ENCODE results near the gene CCL17. TPM values are rescaled to one million over a fixed set of nuclear protein-coding genes. Genes with fewer than 3 reads are reported as not detected.
A peak's percentile ranks its signal among the peaks of the same experiment; 100 is the strongest.
"Not testable (repeated sequence)": the region's sequence is repeated elsewhere in the genome, so short reads cannot be mapped to it uniquely, and the experiment has no call there.

The CCL17 gene
- total RNA-seq, 1 donor from 2014 or later = not detected

- Mint-ChIP-seq H3K4me1 (ENCODE audit: unreplicated experiment) (no peaks in the 10 kb centered on the region), H3K4me3 (no peak overlapping the region), H3K36me3 (no peaks in the 10 kb centered on the region), H3K27me3 (peaks cover 7% of the 10 kb centered on the region), H3K27ac (peak overlapping the region; percentile 29), H3K9me3 (no peaks in the 10 kb centered on the region)
- no peak for TF ChIP-seq CTCF (conservative IDR thresholded peaks at IDR 0.05)
- DNase-seq (ENCODE audit: extremely low spot score, unreplicated experiment) = no peak
Measured at GRCh38 chr16:57394444-57394843, 10.1 kb upstream of the CCL17 start.

- no peaks in the 10 kb centered on the region for H3K36me3 Mint-ChIP-seq
- DNase-seq (ENCODE audit: extremely low spot score, unreplicated experiment) = no peak
- no peaks in the 10 kb centered on the region for H3K9me3 Mint-ChIP-seq
- TF ChIP-seq CTCF (conservative IDR thresholded peaks at IDR 0.05) = no peak
- H3K4me3 Mint-ChIP-seq = no peak overlapping the region
- H3K27ac Mint-ChIP-seq = no peak overlapping the region
- no peaks in the 10 kb centered on the region for H3K4me1 Mint-ChIP-seq (ENCODE audit: unreplicated experiment)
- H3K27me3 Mint-ChIP-seq = peaks cover 7% of the 10 kb centered on the region
Measured at GRCh38 chr16:57395026-57395425, 9.5 kb upstream of the CCL17 start.

GRCh38 chr16:57396786-57397185 is 7.8 kb upstream of the CCL17 start:
- H3K27me3 Mint-ChIP-seq = peaks cover 7% of the 10 kb centered on the region
- H3K9me3 Mint-ChIP-seq = no peaks in the 10 kb centered on the region
- no peak for DNase-seq (ENCODE audit: extremely low spot score, unreplicated experiment)
- H3K4me3 Mint-ChIP-seq = no peak overlapping the region
- H3K4me1 Mint-ChIP-seq (ENCODE audit: unreplicated experiment) = no peaks in the 10 kb centered on the region
- TF ChIP-seq CTCF (conservative IDR thresholded peaks at IDR 0.05) = no peak
- no peaks in the 10 kb centered on the region for H3K36me3 Mint-ChIP-seq
- no peak overlapping the region for H3K27ac Mint-ChIP-seq

- not testable (repeated sequence) for H3K27me3 Mint-ChIP-seq; H3K4me1 Mint-ChIP-seq (ENCODE audit: unreplicated experiment); H3K27ac Mint-ChIP-seq; H3K36me3 Mint-ChIP-seq; H3K9me3 Mint-ChIP-seq; DNase-seq (ENCODE audit: extremely low spot score, unreplicated experiment); H3K4me3 Mint-ChIP-seq
Measured at GRCh38 chr16:57397493-57397892, 7.1 kb upstream of the CCL17 start.

GRCh38 chr16:57401943-57402640 is 2.5 kb upstream of the CCL17 start:
- no peak overlapping the region for H3K4me3 Mint-ChIP-seq
- no peaks in the 10 kb centered on the region for H3K4me1 Mint-ChIP-seq (ENCODE audit: unreplicated experiment)
- H3K9me3 Mint-ChIP-seq = no peaks in the 10 kb centered on the region
- H3K27ac Mint-ChIP-seq = no peak overlapping the region
- no peak for TF ChIP-seq CTCF (conservative IDR thresholded peaks at IDR 0.05)
- DNase-seq (ENCODE audit: extremely low spot score, unreplicated experiment) = no peak
- H3K27me3 Mint-ChIP-seq = peaks cover 17% of the 10 kb centered on the region
- no peaks in the 10 kb centered on the region for H3K36me3 Mint-ChIP-seq

- peak overlapping the region; percentile 27 for H3K27ac Mint-ChIP-seq
- H3K4me1 Mint-ChIP-seq (ENCODE audit: unreplicated experiment) = no peaks in the 10 kb centered on the region
- DNase-seq (ENCODE audit: extremely low spot score, unreplicated experiment) = no peak
- no peak for TF ChIP-seq CTCF (conservative IDR thresholded peaks at IDR 0.05)
- no peak overlapping the region for H3K4me3 Mint-ChIP-seq
- no peaks in the 10 kb centered on the region for H3K36me3 Mint-ChIP-seq
- no peaks in the 10 kb centered on the region for H3K9me3 Mint-ChIP-seq
- peaks cover 21% of the 10 kb centered on the region for H3K27me3 Mint-ChIP-seq
Measured at GRCh38 chr16:57405097-57405496, 530 bp downstream of the CCL17 start.
